SK-N-SH treated with all-trans-retinoic acid at 6 μM for 48 hours (cell line): Measurements from ENCODE around the gene IL20RB.
"Not testable (repeated sequence)": the region's sequence is repeated elsewhere in the genome, so short reads cannot be mapped to it uniquely, and the experiment has no call there.

Experiments used
- ATAC-seq: fragments of 200-7000 bp; cut with Tn5 transposase; 3 replicates; pipeline ENCODE4 v1.9.1; 2020; ENCODE audit warnings: mild to moderate bottlenecking, moderate library complexity
- ARNTL ChIP-seq: fragments of 450-650 bp; formaldehyde crosslinking; IDR thresholded peaks from 2 replicates; pipeline ENCODE4 v1.5.0; 2020; ENCODE audit warnings: low read depth, mild to moderate bottlenecking, moderate library complexity, borderline replicate concordance
- BACH2 ChIP-seq: fragments of 250-450 bp; sonication (Bioruptor Pico); IDR thresholded peaks from 2 replicates; pipeline ENCODE4 v1.9.0; 2021; ENCODE audit warnings: mild to moderate bottlenecking, borderline replicate concordance
- CREB5 ChIP-seq: fragments of 250-450 bp; sonication (Bioruptor Pico); IDR thresholded peaks from 2 replicates; pipeline ENCODE4 v1.5.1; 2020; ENCODE audit warnings: low read depth, mild to moderate bottlenecking, moderate library complexity
- CSDC2 ChIP-seq: fragments of 250-450 bp; sonication (Bioruptor Pico); IDR thresholded peaks from 2 replicates; pipeline ENCODE4 v1.5.0; 2020; ENCODE audit warnings: mild to moderate bottlenecking, moderate library complexity
- CSRNP3 ChIP-seq: fragments of 250-450 bp; sonication (Bioruptor Pico); IDR thresholded peaks from 2 replicates; pipeline ENCODE4 v1.5.1; 2021; ENCODE audit warnings: mild to moderate bottlenecking, moderate library complexity
- ESRRG ChIP-seq: fragments of 250-450 bp; sonication (Bioruptor Pico); IDR thresholded peaks from 2 replicates; pipeline ENCODE4 v1.6.1; 2021; ENCODE audit warnings: mild to moderate bottlenecking
- GLIS3 ChIP-seq: fragments of 250-450 bp; sonication (Bioruptor Pico); IDR thresholded peaks from 2 replicates; pipeline ENCODE4 v1.5.0; 2020; ENCODE audit warnings: mild to moderate bottlenecking, moderate library complexity
- ISL1 ChIP-seq: fragments of 250-450 bp; sonication (Bioruptor Pico); IDR thresholded peaks from 2 replicates; pipeline ENCODE4 v2.1.2; 2022; ENCODE audit warnings: mild to moderate bottlenecking, moderate library complexity
- OSR1 ChIP-seq: fragments of 250-450 bp; sonication (Bioruptor Pico); IDR thresholded peaks from 2 replicates; pipeline ENCODE4 v1.8.0; 2022; ENCODE audit warnings: moderate library complexity, mild to moderate bottlenecking, inconsistent platforms
- PATZ1 ChIP-seq: fragments of 250-450 bp; sonication (Bioruptor Pico); IDR thresholded peaks from 2 replicates; pipeline ENCODE4 v1.8.0; 2020; ENCODE audit warnings: mild to moderate bottlenecking, moderate library complexity, borderline replicate concordance
- POU6F1 ChIP-seq: fragments of 250-450 bp; sonication (Bioruptor Pico); IDR thresholded peaks from 2 replicates; pipeline ENCODE4 v1.8.0; 2021; ENCODE audit warnings: low read depth, mild to moderate bottlenecking, moderate library complexity, borderline replicate concordance
- RARB ChIP-seq: fragments of 250-450 bp; sonication (Bioruptor Pico); IDR thresholded peaks from 2 replicates; pipeline ENCODE4 v1.8.0; 2021; ENCODE audit warnings: mild to moderate bottlenecking, moderate library complexity
- TCF4 ChIP-seq: fragments of 250-450 bp; sonication (Bioruptor Pico); IDR thresholded peaks from 2 replicates; pipeline ENCODE4 v1.8.0; 2021; ENCODE audit warnings: mild to moderate bottlenecking, moderate library complexity, borderline replicate concordance
- TOX ChIP-seq: fragments of 250-450 bp; sonication (Bioruptor Pico); IDR thresholded peaks from 2 replicates; pipeline ENCODE4 v1.8.0; 2021; ENCODE audit warnings: mild to moderate bottlenecking, moderate library complexity, borderline replicate concordance
- TSHZ2 ChIP-seq: fragments of 250-450 bp; sonication (Bioruptor Pico); IDR thresholded peaks from 2 replicates; pipeline ENCODE4 v1.5.0; 2020; ENCODE audit warnings: mild to moderate bottlenecking, moderate library complexity
- ZC3H10 ChIP-seq: fragments of 250-450 bp; sonication (Bioruptor Pico); IDR thresholded peaks from 2 replicates; pipeline ENCODE4 v1.5.1; 2021; ENCODE audit warnings: mild to moderate bottlenecking, moderate library complexity
- ZFP3 ChIP-seq: fragments of 250-450 bp; sonication (Bioruptor Pico); IDR thresholded peaks from 2 replicates; pipeline ENCODE4 v1.5.0; 2020; ENCODE audit warnings: mild to moderate bottlenecking, moderate library complexity
- ZFP30 ChIP-seq: fragments of 450-650 bp; formaldehyde crosslinking; IDR thresholded peaks from 2 replicates; pipeline ENCODE4 v1.5.0; 2022; ENCODE audit warnings: mild to moderate bottlenecking, moderate library complexity
- ZNF565 ChIP-seq: fragments of 450-650 bp; formaldehyde crosslinking; conservative IDR thresholded peaks from 2 replicates; pipeline ENCODE4 v1.5.0; 2020; ENCODE audit warnings: low read depth, mild to moderate bottlenecking, moderate library complexity

IL20RB gene

GRCh38 chr3:136960838-136961836, 3.4 kb downstream of the IL20RB start (continued):
- TF ChIP-seq PATZ1 (CRISPR knock-in tag) = no peak
- no peak for TF ChIP-seq ZFP3 (CRISPR knock-in tag)
- TF ChIP-seq, all 23 proteins: peak for 0

- no peak for ATAC-seq
- TF ChIP-seq TOX (CRISPR knock-in tag) (no peak), RARB (CRISPR knock-in tag) (no peak), ZC3H10 (no peak), PATZ1 (CRISPR knock-in tag) (no peak), GLIS3 (no peak), BACH2 (CRISPR knock-in tag) (no peak), ZNF565 (CRISPR knock-in tag) (no peak), CSRNP3 (CRISPR knock-in tag) (no peak), ZFP3 (CRISPR knock-in tag) (no peak), ARNTL (no peak), ESRRG (no peak), ISL1 (CRISPR knock-in tag) (no peak), OSR1 (CRISPR knock-in tag) (no peak), CREB5 (no peak), CSDC2 (CRISPR knock-in tag) (no peak), TCF4 (CRISPR knock-in tag) (no peak), TSHZ2 (no peak), POU6F1 (CRISPR knock-in tag) (no peak), ZFP30 (no peak)
These were observed 5.1 kb downstream of the IL20RB start for GRCh38 chr3:136962927-136963326.

GRCh38 chr3:136969539-136969938, 11.8 kb downstream of the IL20RB start:
- ATAC-seq = not testable (repeated sequence)
